Testis (tissue), 2 donors: ENCODE data around the gene SLC6A6.

Source experiments
- POLR2A ChIP-seq: fragments of 450-650 bp; IDR thresholded peaks from one replicate; pipeline ENCODE4 v1.6.1; 2017; ENCODE audit warnings: antibody characterized with exemption, mild to moderate bottlenecking, moderate library complexity
- TF ChIP-seq, protein P1 (sequence below), 3 experiments: fragments of 450-650 bp in 2 of 3; fragments of 200-600 bp in 1 of 3; sonication (generic) in 1 of 3; IDR thresholded peaks; one replicate each; pipeline ENCODE4 v1.5.1; 2016 to 2019; ENCODE audit warnings: antibody characterized with exemption in 3 of 3, mild to moderate bottlenecking in 2 of 3, moderate library complexity in 1 of 3

DNA sequence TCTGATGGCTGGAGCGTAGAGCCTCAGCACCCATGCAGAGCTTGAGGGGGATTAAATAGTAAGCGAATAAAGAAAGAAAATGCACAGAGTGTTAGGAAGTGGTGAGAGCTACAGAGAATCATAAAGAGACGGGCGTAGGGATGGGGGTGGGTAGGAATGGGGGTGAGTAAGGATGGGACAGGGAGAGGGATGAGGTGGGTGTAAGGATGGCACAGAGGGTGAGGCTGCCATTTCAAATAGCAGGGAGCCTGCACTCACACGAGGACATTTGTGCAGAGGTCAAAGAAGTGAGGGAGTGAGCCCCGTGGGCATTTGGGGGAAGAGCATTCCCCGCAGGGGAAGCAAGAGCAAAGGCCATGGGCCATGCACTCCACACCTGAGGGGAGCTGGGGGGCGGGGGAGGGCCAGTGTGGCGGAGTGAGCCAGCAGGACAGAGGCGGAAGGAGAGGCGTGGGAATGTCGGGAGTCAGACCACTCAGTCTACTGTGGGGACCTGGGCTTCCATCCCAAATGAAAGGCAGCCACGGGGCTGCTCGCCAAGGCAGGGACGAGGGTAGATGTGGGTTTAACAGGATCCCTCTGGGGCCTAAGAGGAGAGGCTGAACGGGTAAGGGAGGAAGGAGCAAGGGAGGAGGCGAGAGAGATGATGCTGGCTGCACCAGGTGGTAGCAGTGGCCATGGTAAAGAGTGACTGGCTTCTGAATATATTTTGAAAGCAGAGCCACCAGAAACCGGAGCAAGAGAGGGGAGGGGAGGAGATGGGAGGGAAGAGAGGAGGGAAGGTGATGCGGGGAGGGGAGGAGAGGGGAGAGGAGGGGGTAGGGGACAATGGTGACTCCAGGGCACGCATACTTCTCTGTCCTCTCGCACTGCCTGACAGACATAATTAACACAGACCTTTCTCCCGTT is 35.2 kb upstream of the SLC6A6 start:
- TF ChIP-seq, protein P1, sequence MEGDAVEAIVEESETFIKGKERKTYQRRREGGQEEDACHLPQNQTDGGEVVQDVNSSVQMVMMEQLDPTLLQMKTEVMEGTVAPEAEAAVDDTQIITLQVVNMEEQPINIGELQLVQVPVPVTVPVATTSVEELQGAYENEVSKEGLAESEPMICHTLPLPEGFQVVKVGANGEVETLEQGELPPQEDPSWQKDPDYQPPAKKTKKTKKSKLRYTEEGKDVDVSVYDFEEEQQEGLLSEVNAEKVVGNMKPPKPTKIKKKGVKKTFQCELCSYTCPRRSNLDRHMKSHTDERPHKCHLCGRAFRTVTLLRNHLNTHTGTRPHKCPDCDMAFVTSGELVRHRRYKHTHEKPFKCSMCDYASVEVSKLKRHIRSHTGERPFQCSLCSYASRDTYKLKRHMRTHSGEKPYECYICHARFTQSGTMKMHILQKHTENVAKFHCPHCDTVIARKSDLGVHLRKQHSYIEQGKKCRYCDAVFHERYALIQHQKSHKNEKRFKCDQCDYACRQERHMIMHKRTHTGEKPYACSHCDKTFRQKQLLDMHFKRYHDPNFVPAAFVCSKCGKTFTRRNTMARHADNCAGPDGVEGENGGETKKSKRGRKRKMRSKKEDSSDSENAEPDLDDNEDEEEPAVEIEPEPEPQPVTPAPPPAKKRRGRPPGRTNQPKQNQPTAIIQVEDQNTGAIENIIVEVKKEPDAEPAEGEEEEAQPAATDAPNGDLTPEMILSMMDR (IDR thresholded peaks at IDR 0.05), result no peak
- no peak for TF ChIP-seq POLR2A
